ENCODE results near the gene SIVA1.

DNA sequence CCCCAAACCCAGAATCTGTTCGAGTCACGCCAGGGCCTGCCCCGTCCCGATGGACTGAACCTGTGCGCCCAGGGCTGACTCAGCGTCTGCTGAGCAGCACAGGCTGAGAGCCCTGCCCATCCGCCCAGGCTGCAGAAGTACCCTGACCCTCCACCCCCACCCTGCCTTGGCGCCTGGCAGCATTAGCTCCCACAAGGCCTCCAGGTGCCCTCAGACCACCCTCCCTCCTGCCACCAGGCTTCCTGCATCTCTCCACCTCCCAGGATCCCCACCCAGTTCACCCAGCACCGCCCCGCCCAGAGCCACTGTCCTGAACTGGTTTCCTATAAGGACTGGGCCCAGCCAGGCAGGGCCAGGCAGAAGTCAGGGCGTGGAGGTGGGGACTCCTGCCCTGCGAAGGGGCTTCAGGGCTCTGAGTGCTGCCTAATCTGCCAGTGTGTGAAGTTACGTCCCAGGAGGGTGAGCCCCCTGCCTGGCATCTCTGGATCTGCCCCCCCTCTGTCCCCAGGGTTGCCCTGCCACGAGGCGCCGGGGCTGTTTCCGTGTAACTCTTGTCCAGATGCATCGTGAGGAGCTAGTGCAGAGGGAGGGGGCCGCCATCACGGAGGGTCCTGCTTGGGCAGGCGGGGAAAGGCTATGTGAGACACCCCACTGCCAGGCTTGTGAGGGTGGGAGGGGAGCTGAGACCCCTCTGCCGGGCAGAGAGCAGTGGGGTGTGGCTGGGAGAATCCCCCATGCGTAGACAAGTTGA lies 19.8 kb upstream of the SIVA1 start:
- TF ChIP-seq POLR2A (IDR thresholded peaks at IDR 0.05): no peak
- TF ChIP-seq, protein P1, sequence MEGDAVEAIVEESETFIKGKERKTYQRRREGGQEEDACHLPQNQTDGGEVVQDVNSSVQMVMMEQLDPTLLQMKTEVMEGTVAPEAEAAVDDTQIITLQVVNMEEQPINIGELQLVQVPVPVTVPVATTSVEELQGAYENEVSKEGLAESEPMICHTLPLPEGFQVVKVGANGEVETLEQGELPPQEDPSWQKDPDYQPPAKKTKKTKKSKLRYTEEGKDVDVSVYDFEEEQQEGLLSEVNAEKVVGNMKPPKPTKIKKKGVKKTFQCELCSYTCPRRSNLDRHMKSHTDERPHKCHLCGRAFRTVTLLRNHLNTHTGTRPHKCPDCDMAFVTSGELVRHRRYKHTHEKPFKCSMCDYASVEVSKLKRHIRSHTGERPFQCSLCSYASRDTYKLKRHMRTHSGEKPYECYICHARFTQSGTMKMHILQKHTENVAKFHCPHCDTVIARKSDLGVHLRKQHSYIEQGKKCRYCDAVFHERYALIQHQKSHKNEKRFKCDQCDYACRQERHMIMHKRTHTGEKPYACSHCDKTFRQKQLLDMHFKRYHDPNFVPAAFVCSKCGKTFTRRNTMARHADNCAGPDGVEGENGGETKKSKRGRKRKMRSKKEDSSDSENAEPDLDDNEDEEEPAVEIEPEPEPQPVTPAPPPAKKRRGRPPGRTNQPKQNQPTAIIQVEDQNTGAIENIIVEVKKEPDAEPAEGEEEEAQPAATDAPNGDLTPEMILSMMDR (IDR thresholded peaks at IDR 0.05): no peak
